Measurements from ENCODE around the gene CUL1.

CUL1 gene

GRCh38 chr7:148719753-148720152, 21.1 kb downstream of the CUL1 start:
- no peak for DNase-seq

- no peak for DNase-seq
These were observed 21.8 kb downstream of the CUL1 start for GRCh38 chr7:148720472-148720871.

GRCh38 chr7:148721390-148721789, 22.7 kb downstream of the CUL1 start:
- no peak for DNase-seq

GRCh38 chr7:148722340-148723165, 23.9 kb downstream of the CUL1 start:
- DNase-seq, result no peak

- no peak for DNase-seq
These were observed 24.5 kb downstream of the CUL1 start for GRCh38 chr7:148723166-148723559.

GRCh38 chr7:148723846-148724245, 25.1 kb downstream of the CUL1 start:
- no peak for DNase-seq

GRCh38 chr7:148726385-148726784, 27.7 kb downstream of the CUL1 start:
- DNase-seq, result peak; percentile 14

GRCh38 chr7:148727501-148728278, 29.0 kb downstream of the CUL1 start:
- no peak for DNase-seq

- no peak for DNase-seq
These were observed 31.5 kb downstream of the CUL1 start for GRCh38 chr7:148729984-148730733.

GRCh38 chr7:148732862-148733261, 34.2 kb downstream of the CUL1 start:
- DNase-seq, result no peak

GRCh38 chr7:148733496-148733895, 34.8 kb downstream of the CUL1 start:
- no peak for DNase-seq

GRCh38 chr7:148735141-148735540, 36.4 kb downstream of the CUL1 start:
- DNase-seq, result no peak

- no peak for DNase-seq
These were observed 37.3 kb downstream of the CUL1 start for GRCh38 chr7:148735967-148736366.

- no peak for DNase-seq
These were observed 40.2 kb downstream of the CUL1 start for GRCh38 chr7:148738737-148739535.

- DNase-seq, result no peak
These were observed 47.4 kb downstream of the CUL1 start for GRCh38 chr7:148746135-148746534.

- DNase-seq, result peak; percentile 9
These were observed 48.6 kb downstream of the CUL1 start for GRCh38 chr7:148747274-148747673.

GRCh38 chr7:148750442-148751355, 52.0 kb downstream of the CUL1 start:
- no peak for DNase-seq

GRCh38 chr7:148753224-148753623, 54.5 kb downstream of the CUL1 start:
- DNase-seq, result no peak

- no peak for DNase-seq
These were observed 56.2 kb downstream of the CUL1 start for GRCh38 chr7:148754912-148755311.

- DNase-seq, result no peak
These were observed 63.0 kb downstream of the CUL1 start for GRCh38 chr7:148761499-148762278.

GRCh38 chr7:148763622-148764021, 64.9 kb downstream of the CUL1 start:
- DNase-seq, result no peak
